Mononuclear cell (primary cell): Measurements from ENCODE around the gene TBPL1. TPM values are rescaled to one million over a fixed set of nuclear protein-coding genes. Genes with fewer than 3 reads are reported as not detected.
"Not testable (repeated sequence)": the region's sequence is repeated elsewhere in the genome, so short reads cannot be mapped to it uniquely, and the experiment has no call there.

Experiments
- H3K27me3 ChIP-seq: 2 replicates; pipeline ENCODE4 v1.6.0; 2011; ENCODE audit warnings: low read length, control low read depth; ENCODE audit not compliant: insufficient read depth
- H3K4me1 ChIP-seq: 2 replicates; pipeline ENCODE4 v1.5.1; 2011; ENCODE audit warnings: mild to moderate bottlenecking, low read length, control low read depth; ENCODE audit not compliant: insufficient read depth
- H3K4me3 ChIP-seq: 2 replicates; pipeline ENCODE4 v1.5.1; 2011; ENCODE audit warnings: mild to moderate bottlenecking, low read length, moderate library complexity
- H3K9me3 ChIP-seq: 2 replicates; pipeline ENCODE4 v1.5.1; 2011; ENCODE audit warnings: low read depth, mild to moderate bottlenecking, control low read depth, low read length
- total RNA-seq: library from RNA; depleted of rRNA; stranded (reverse); fragments of >200 nt; gene quantifications from one replicate; pipeline ENCODE4 v1.2.3, GENCODE V29; 2012

TBPL1 gene
- total RNA-seq, 1 donor = 39.9 TPM

DNA sequence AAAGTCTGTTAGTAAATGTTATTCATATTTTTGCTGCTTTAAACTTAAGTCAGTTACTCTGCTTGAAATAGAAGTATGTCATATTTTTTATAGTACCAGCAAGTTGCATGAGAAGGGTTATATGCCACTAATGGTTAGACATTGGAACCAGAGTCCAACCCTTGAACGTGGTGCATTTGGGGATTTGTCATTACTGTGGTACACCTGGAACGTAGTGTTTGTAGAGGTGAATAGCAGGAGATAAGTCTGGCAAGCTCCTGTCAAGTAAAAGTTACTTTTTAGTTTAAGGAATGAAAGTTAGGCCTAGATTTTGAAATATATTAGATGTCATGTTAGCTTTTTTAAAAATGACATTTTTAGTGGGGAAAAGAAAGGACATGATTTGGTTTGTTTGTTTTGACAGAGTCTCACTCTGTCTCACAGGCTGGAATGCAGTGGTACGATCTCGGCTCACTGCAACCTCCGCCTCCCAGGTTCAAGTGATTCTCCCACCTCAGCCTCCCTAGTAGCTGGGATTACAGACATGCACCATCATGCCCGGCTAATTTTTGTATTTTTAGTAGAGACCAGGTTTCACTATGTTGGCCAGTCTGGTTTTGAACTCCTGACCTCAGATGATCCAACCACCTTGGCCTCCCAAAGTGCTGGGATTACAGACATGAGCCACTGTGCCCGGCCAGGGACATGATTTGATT is 26.4 kb downstream of the TBPL1 start:
- not testable (repeated sequence) for H3K9me3 ChIP-seq, H3K4me3 ChIP-seq, H3K27me3 ChIP-seq
- peaks cover 13% of the 10 kb centered on the region for H3K4me1 ChIP-seq

DNA sequence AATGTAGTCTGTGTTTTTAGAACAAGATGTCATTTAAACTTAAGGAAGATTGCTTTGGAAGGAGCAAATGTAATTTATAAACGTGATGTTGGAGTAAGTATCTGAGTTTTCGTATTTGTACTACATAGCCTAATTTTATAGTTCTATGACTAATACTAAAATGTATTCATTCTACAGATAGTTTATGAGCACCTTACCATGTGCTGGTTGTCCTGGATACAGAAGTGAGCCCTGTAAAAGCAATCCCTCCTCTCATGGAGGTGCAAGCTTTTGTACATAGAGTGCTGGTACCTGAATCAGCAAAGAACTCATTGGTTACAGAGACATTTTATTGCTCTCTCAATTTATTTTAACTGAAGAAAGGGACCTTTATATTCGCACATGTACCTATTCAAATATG is 27.1 kb downstream of the TBPL1 start:
- no peaks in the 10 kb centered on the region for H3K27me3 ChIP-seq
- H3K4me3 ChIP-seq = no peak overlapping the region
- peaks cover 13% of the 10 kb centered on the region for H3K4me1 ChIP-seq
- H3K9me3 ChIP-seq = no peaks in the 10 kb centered on the region

DNA sequence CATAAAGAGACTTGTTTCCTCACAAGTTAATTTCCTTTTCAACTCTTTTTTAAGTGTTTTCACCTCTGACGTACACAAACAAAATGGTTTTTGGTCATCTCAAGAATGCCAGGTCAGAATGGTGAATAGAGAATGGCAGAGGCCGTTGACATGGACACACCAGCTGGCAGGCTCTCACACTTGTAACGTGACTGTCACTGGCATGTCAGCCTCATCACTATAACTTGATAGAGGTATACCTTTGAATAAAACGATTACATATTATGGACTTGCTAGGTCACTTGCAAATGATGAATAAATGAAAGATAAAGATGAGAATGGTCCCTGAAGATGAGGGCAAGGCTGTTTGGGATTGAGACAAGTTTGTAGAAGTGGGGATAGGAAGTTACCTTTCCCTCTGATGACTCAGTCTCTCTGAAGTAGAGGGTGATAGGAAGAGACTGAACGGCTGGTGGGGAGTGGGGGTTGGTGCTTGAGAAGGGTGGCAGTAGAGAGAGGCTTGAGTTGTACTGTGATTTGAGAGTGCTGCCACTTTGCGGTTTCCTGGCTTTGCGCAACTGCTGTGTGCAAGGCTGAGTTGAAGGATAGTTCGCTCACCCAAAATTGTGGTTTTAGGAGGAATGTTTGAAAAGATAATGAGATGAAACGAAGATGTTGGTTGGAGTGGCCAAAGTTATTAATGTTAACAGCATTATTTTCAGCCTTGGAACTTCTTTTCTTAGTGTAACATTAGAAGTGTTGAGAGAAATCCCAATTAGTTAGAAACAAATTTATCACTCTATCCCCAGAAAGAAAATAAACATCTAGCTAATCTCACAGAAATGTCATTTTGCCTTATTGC is 30.3 kb downstream of the TBPL1 start:
- Histone ChIP-seq H3K9me3 (no peaks in the 10 kb centered on the region), H3K4me3 (no peak overlapping the region), H3K4me1 (peaks cover 10% of the 10 kb centered on the region), H3K27me3 (no peaks in the 10 kb centered on the region)

DNA sequence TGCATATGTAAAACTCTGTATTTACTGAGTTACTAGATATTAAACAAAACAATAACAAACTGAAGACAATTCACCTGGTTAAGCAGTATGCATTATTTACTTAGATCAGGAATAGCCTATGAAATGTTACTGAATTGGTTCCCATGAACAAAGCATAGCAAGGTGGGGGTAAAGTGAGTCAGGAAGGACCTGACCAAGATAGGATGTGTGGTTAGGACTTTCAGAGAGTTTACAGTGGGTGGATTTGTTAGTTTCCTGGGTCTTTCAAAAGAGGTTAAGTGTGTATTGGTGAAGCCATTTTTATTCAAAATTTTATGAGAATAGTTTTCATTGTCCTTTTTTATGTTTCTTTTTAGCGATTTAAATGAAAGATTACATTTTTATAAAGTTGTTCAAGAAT is 32.9 kb downstream of the TBPL1 start:
- Histone ChIP-seq H3K9me3 (no peaks in the 10 kb centered on the region), H3K27me3 (no peaks in the 10 kb centered on the region), H3K4me1 (peaks cover 10% of the 10 kb centered on the region), H3K4me3 (no peak overlapping the region)

DNA sequence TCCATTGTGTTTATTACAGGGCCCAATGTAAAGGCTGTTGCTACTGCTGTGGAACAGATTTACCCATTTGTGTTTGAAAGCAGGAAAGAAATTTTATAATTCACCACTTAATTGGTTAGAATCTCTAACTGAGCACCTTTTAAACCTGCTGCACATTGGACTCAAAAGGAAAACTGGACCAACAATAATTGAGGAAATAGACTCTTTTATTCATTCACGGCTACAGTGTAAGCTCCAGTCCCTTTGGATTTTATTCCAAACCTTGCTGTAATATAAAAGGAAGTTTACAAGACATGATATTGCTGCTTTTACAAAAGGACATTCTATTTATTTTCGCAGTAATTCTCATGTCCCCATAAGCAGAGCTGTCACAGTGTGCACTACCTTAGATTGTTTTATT is 33.9 kb downstream of the TBPL1 start:
- Histone ChIP-seq H3K9me3 (no peaks in the 10 kb centered on the region), H3K4me1 (peaks cover 10% of the 10 kb centered on the region), H3K4me3 (no peak overlapping the region), H3K27me3 (no peaks in the 10 kb centered on the region)

DNA sequence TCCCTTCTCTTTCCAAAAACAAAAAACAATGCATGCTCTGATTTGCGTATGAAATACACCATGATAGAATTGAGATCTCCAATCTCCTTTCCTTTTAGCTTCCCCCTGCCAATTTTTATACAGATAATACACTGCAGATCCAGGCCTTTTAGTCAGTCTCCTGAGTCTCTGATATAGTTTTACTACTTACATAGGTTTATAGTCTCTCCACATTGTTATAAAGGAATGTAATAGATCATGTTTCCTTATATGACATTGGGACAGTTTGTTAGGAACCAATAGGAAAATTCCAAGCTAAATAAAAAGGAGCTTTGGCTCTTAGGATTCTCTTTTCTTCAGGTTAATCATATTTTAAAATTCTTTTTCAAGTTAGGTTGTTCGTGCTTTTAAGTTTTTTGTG is 36.5 kb downstream of the TBPL1 start:
- Histone ChIP-seq H3K4me3 (no peak overlapping the region), H3K4me1 (no peaks in the 10 kb centered on the region), H3K9me3 (no peaks in the 10 kb centered on the region), H3K27me3 (no peaks in the 10 kb centered on the region)

DNA sequence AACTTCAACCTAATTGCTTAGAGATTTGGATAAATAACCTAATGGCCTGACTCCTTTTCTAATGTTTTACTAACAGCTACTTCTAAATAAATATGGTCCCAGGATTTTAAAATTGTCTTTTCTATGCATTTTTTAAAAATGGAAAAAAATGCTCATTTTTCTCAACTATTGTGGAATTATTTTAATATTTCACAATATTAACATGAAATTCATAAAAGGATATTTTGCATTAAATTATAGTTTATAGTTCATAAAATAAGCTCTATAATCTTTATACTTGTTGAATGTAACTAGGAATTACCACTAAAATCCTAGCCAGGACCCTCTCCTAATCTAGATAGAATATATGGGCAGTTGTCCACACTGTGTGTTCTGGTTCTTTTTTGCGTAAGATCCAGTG is 37.3 kb downstream of the TBPL1 start:
- Histone ChIP-seq H3K4me1 (no peaks in the 10 kb centered on the region), H3K4me3 (no peak overlapping the region), H3K27me3 (no peaks in the 10 kb centered on the region), H3K9me3 (no peaks in the 10 kb centered on the region)

DNA sequence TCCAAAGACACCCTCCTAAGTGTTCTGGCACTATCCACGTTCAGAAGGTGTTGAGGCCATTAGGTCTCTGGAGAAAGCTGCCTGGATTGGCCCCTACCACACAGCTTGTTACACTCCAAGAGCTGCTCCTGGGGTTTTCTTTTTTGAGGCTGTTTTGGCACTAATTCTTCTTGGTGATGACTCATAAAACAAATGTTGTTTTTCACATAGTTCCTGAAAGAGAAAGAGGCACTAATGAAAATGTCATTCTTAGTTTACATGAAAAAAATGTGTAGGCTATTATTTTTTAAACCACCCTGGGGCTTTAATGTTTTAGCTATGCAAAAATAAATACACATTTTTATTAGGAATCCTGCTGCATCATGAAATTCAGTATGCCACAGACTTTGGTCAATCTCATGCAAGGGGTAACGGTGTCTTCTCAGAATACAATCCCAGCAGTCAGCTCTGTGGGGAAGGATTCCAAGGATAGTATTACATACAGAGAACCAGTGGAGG is 38.1 kb downstream of the TBPL1 start:
- H3K4me3 ChIP-seq = no peak overlapping the region
- no peaks in the 10 kb centered on the region for H3K27me3 ChIP-seq
- no peaks in the 10 kb centered on the region for H3K4me1 ChIP-seq
- H3K9me3 ChIP-seq = no peaks in the 10 kb centered on the region

DNA sequence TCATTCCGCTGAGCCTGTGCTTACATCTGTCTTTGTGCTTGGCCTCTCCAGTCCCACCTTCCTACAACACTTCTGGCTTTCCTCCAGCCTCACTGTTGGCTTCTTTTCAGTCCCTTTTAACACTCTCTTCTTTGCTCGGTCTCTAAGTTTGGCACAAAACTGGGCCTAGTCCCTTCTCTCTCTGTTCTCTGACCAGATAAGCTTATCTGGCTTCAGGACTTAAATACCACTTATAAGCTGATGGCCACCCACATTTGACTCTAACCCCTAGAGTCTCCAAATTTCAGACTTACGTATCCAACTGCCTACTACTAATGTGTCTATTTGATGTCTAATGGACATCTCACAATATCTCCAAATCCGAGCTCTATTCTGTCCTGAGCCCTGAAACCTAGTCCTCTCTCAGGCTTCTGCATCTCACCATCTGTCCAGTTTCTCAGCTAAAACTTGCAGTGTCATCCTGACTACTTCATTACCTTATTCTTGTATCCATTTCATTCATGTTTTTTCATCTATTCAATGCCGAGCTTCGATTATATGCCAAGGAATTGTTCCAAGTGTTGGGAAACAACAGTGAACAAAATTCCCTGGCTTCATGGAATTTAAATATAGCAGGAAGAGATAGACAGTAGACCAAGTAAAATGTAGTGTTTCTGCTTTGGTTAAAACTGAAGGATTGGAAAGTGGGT is 40.1 kb downstream of the TBPL1 start:
- H3K4me3 ChIP-seq = no peak overlapping the region
- H3K9me3 ChIP-seq = no peaks in the 10 kb centered on the region
- H3K27me3 ChIP-seq = no peaks in the 10 kb centered on the region
- no peaks in the 10 kb centered on the region for H3K4me1 ChIP-seq

DNA sequence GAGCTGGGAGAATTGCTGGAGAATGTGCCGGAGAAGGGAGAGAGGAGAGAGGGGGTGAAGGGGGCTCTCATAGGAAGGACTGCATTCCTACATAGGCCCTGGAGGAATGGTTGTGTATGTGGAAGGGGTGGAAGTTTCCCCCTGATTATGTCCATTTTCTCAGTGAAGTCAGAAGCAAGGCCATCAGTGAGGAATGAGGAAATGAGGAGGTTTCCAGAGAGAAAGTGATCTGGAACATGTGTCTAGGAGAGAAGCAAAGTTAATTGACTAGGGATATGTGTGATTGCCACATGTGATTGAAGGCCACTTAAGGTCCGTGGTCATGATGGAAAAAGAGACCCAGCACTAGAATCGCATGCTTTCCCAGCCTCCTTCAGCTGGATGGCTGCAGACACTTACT is 42.3 kb downstream of the TBPL1 start:
- H3K9me3 ChIP-seq = no peaks in the 10 kb centered on the region
- H3K4me1 ChIP-seq = no peaks in the 10 kb centered on the region
- no peaks in the 10 kb centered on the region for H3K27me3 ChIP-seq
- no peak overlapping the region for H3K4me3 ChIP-seq

DNA sequence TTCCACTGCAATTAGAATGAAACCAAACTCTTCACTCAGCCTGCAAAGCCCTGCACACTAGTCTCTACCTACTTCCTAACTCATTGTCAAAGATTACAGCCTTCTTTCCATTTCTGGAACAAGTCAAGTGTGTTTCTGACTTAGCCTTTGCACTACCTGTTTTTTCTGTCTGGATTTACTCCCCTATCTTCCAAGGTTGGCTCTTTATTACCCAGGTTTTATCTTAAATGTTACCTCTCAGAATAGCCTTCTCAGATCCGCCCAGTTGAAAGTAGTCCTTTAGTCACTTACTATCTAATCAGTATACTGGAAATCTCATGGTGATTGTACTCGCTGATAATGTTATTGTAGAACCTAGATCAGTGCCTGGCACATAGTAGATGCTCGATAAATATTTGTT is 42.7 kb downstream of the TBPL1 start:
- no peaks in the 10 kb centered on the region for H3K9me3 ChIP-seq
- H3K4me3 ChIP-seq = no peak overlapping the region
- no peaks in the 10 kb centered on the region for H3K27me3 ChIP-seq
- H3K4me1 ChIP-seq = no peaks in the 10 kb centered on the region

DNA sequence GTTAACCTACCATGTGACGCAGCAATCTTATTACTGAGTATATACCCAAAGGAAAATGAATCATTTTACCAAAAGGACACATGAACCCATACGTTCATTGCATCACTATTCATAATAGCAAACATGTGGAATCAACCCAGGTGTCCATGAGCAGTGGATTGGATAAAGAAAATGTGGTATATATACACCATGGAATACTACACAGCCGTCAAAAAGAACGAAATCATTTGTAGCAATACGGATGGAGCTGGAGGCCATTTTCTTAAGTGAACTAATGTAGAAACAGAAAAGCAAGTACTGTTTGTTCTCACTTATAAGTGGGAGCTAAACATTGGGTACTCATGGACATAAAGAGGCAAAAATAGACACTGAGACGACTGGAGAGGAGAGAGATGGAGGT is 44.2 kb downstream of the TBPL1 start:
- Histone ChIP-seq H3K9me3 (no peaks in the 10 kb centered on the region), H3K27me3 (no peaks in the 10 kb centered on the region), H3K4me3 (no peak overlapping the region), H3K4me1 (no peaks in the 10 kb centered on the region)

DNA sequence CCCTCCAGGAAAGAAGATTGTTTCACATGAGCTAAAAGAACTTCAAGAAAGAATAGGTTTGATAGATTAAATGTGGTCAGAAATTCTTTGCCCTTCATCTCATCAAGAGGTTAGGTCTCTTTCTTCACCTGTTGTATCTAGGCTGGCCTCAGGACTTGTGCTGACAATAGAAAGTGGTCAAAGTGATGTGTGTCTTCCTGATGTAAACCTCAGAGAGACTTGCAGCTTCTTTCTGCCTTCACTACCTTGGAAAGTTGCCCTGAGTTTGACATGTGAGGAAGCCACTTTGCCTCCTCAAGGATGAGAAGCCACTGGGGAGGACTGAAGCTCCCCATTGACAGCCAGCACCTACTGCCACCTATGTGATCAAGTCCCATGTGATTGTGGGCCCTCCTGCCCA is 46.3 kb downstream of the TBPL1 start:
- Histone ChIP-seq H3K27me3 (peaks cover 3% of the 10 kb centered on the region), H3K4me3 (no peak overlapping the region), H3K9me3 (no peaks in the 10 kb centered on the region), H3K4me1 (peaks cover 5% of the 10 kb centered on the region)

DNA sequence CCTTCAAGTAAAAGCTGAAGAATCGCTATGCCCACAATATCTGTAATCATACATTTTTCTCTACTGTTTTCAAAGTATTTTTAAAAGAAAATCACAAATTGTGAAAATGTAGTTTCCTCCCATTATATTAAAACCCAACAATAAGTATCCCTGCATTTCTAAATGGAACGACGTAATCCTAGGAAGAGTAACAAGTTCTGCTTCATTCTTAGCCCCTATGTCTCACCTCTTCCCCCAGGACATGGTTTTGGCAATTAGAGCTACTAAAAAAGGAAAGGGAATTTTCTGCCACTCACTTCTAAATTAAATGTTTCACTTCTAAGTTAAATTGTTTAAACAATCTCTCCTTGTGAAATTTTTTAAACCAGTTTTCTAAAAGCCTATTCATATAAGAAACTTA is 47.4 kb downstream of the TBPL1 start:
- peaks cover 5% of the 10 kb centered on the region for H3K4me1 ChIP-seq
- no peaks in the 10 kb centered on the region for H3K9me3 ChIP-seq
- H3K4me3 ChIP-seq = no peak overlapping the region
- H3K27me3 ChIP-seq = peaks cover 3% of the 10 kb centered on the region

DNA sequence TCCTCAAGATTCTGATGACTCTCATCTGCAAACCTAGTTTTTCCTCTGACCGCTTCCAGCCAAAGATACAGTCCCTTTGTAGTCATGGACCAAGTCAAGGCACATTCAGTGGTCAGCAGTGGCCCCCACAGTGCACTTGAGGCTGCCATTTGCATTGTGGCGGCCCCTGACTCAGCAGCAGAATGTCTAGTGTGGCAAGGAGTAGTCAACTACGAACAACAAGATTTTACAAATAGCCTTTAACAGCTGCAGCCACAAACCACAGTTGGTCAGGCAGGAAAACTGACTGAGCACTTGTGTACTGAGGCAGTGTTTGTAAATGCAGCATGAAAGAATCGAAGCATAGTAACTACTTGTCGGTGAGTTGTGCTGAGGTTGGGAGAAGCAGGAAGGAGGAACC is 49.8 kb downstream of the TBPL1 start:
- no peak overlapping the region for H3K4me3 ChIP-seq
- H3K9me3 ChIP-seq = no peaks in the 10 kb centered on the region
- peaks cover 5% of the 10 kb centered on the region for H3K4me1 ChIP-seq
- peaks cover 3% of the 10 kb centered on the region for H3K27me3 ChIP-seq
